ENCODE data around the gene SLC9A9. TPM values are rescaled to one million over a fixed set of nuclear protein-coding genes. Genes with fewer than 3 reads are reported as not detected.

The SLC9A9 gene
- total and polyA plus RNA-seq, 7 donors, result 1.3 to 5.4 (median 2.9) TPM

DNA sequence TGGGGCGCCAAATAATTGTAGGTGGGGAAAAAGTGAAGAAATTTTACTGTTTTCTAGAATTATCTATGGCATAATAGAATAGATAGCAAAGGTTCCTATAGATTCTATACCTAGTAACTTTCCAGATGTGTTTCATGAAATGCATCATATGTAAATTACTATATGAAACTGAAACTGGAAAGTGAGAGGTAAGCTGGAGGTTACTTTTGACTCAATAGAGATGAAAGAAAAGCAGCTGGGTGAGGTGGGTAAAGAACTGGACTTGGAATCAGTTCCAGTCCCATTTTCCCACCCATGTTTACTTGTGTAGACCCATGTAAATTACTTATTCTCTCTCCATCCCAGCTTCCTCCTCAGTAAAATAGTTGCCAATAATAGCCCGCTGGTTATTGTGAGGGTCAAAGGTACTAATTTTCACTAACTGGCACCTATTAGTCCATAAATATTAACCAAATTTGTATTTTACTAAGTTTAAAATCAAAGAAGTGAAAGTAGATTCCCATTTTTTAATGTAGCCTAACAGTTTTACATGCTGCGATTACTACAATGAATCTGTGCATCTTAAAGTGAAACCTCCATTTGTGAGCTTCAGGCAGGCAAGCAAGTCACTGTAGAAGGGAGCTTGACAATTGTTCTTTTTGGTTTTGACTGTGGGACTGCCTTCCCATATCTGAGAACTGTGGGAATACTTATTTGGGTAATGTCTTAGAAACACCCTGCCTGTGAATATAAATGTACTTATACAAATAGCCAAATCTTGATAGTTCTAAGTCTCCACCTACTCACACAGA, 312.1 kb downstream of the SLC9A9 start:
- H3K4me1 ChIP-seq, result no peaks in the 10 kb centered on the region
- no peak for ATAC-seq
- no peak overlapping the region for H3K27ac ChIP-seq
- intact Hi-C loops (cut with DNase I), result no loop called here
- H3K4me3 ChIP-seq, result no peak overlapping the region
- TF ChIP-seq, protein P1, sequence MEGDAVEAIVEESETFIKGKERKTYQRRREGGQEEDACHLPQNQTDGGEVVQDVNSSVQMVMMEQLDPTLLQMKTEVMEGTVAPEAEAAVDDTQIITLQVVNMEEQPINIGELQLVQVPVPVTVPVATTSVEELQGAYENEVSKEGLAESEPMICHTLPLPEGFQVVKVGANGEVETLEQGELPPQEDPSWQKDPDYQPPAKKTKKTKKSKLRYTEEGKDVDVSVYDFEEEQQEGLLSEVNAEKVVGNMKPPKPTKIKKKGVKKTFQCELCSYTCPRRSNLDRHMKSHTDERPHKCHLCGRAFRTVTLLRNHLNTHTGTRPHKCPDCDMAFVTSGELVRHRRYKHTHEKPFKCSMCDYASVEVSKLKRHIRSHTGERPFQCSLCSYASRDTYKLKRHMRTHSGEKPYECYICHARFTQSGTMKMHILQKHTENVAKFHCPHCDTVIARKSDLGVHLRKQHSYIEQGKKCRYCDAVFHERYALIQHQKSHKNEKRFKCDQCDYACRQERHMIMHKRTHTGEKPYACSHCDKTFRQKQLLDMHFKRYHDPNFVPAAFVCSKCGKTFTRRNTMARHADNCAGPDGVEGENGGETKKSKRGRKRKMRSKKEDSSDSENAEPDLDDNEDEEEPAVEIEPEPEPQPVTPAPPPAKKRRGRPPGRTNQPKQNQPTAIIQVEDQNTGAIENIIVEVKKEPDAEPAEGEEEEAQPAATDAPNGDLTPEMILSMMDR (IDR thresholded peaks at IDR 0.05), result no peak
- H3K36me3 ChIP-seq (ENCODE audit: insufficient read depth in 1 of 2, low read depth in 1 of 2), result no peaks in the 10 kb centered on the region
- 78 to 91% (median 79%) methylated on average over 3 of the region's 3 CpGs for WGBS, 3 donors
- no peaks in the 10 kb centered on the region for H3K27me3 ChIP-seq (ENCODE audit: insufficient read depth in 3 of 3, low read length in 2 of 3)
- H3K9me3 ChIP-seq, result no peaks in the 10 kb centered on the region
- no peak for DNase-seq

DNA sequence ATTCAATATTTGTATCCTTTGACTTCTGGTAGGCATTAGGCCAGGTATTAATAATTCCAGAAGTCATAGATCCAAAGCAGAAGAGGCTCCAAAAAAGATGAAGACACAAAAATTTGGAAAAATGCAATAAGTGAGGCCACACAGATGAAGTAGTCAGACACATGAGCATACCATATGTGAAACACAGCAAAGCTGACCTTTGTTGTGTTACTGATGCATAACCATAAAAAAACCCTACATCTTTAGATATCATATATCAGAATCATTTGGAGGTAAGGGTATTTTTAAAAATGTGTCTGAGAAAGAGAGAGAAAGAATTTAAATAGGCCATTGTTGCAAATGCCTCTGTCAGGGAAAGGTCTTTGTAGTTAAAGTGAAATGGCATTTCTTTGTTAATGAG, 314.9 kb downstream of the SLC9A9 start:
- intact Hi-C loops (cut with DNase I), result no loop called here
- no peak for DNase-seq
- Histone ChIP-seq H3K9me3 (no peaks in the 10 kb centered on the region), H3K27me3 (ENCODE audit: insufficient read depth in 3 of 3, low read length in 2 of 3) (no peaks in the 10 kb centered on the region), H3K36me3 (ENCODE audit: insufficient read depth in 1 of 2, low read depth in 1 of 2) (no peaks in the 10 kb centered on the region), H3K4me1 (no peaks in the 10 kb centered on the region), H3K27ac (no peak overlapping the region), H3K4me3 (no peak overlapping the region)
- TF ChIP-seq, protein P1 (IDR thresholded peaks at IDR 0.05), result no peak
- no peak for ATAC-seq

DNA sequence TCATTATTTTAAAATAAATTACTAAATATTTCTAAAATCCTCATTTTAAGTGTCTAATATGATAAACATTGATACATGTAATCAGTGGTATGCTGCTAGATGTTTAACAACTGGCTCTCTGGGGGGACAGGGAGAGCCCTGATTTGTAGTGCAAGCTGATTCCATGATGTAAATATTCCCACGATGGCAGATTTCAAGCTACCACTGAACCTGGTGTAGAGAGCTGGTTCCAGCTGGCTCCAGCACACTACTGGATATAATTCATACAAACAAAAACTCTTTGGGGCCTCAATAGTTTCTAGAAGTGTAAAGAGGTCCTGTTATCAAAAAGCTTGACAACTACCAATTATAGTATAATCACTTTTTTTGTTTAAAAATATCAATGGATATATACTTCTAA, 316.2 kb downstream of the SLC9A9 start:
- no peak for ATAC-seq
- Histone ChIP-seq H3K27me3 (ENCODE audit: insufficient read depth in 3 of 3, low read length in 2 of 3) (no peaks in the 10 kb centered on the region), H3K9me3 (no peaks in the 10 kb centered on the region), H3K27ac (no peak overlapping the region), H3K36me3 (ENCODE audit: insufficient read depth in 1 of 2, low read depth in 1 of 2) (no peaks in the 10 kb centered on the region), H3K4me3 (no peak overlapping the region), H3K4me1 (no peaks in the 10 kb centered on the region)
- no peak for DNase-seq
- TF ChIP-seq, protein P1 (IDR thresholded peaks at IDR 0.05), result no peak
- WGBS, 3 donors, result 37 to 59% (median 42%) methylated on average over 1 of the region's 1 CpG
- intact Hi-C loops (cut with DNase I), result no loop called here

DNA sequence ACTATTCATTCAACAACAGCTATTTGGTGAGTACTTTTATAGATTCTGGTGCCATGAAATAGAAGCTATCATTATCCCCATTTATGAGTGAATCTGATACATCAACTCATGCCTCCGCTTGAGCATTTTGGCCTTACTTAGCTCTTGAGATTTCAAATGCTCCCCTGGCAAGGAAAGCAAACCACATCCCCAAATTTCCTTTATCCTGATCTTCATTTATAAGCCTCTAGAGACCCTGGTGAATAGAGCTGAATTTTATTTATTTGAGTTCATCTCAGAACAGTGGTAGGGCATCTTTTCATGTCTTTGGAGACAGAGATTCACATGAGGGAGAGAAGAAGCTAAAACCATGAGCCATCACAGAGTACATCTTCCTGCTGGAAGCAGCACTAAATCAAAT, 317.2 kb downstream of the SLC9A9 start:
- Histone ChIP-seq H3K27ac (no peak overlapping the region), H3K4me3 (no peak overlapping the region), H3K9me3 (no peaks in the 10 kb centered on the region), H3K4me1 (no peaks in the 10 kb centered on the region), H3K27me3 (ENCODE audit: insufficient read depth in 3 of 3, low read length in 2 of 3) (no peaks in the 10 kb centered on the region), H3K36me3 (ENCODE audit: insufficient read depth in 1 of 2, low read depth in 1 of 2) (no peaks in the 10 kb centered on the region)
- ATAC-seq (no peak), DNase-seq (no peak)
- TF ChIP-seq, protein P1 (IDR thresholded peaks at IDR 0.05), result no peak
- WGBS, 3 donors, result 53 to 92% (median 90%) methylated on average over 1 of the region's 1 CpG
- intact Hi-C loops (cut with DNase I), result no loop called here

DNA sequence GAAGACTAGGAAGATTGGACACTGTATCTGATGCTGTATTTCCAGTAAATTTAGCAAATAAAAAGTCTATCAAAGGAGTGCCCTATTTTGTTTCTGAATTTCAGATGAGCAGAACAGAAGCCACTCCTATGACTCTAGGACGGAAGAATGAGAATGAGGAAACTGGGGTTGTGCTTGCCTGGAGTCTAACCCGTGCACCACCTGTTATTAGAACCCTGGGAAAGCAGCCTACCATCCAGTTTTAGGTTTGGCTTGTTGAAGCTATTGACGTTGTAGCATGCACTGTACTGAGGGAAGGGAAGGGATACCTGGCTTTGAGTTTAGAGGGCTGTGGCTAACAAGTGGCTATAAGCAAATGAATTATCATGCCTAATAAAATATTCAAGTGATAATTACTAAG, 318.5 kb downstream of the SLC9A9 start:
- intact Hi-C loops (cut with DNase I), result no loop called here
- Histone ChIP-seq H3K9me3 (no peaks in the 10 kb centered on the region), H3K36me3 (ENCODE audit: insufficient read depth in 1 of 2, low read depth in 1 of 2) (no peaks in the 10 kb centered on the region), H3K27me3 (ENCODE audit: insufficient read depth in 3 of 3, low read length in 2 of 3) (no peaks in the 10 kb centered on the region), H3K4me1 (no peaks in the 10 kb centered on the region), H3K4me3 (no peak overlapping the region), H3K27ac (no peak overlapping the region)
- TF ChIP-seq, protein P1 (IDR thresholded peaks at IDR 0.05), result no peak
- no peak for ATAC-seq
- WGBS, 3 donors, result 64 to 75% (median 67%) methylated on average over 3 of the region's 3 CpGs
- DNase-seq, result no peak

Data from psoas muscle (tissue), 8 donors.